ENCODE measurements around the gene UBAP2L.

DNA sequence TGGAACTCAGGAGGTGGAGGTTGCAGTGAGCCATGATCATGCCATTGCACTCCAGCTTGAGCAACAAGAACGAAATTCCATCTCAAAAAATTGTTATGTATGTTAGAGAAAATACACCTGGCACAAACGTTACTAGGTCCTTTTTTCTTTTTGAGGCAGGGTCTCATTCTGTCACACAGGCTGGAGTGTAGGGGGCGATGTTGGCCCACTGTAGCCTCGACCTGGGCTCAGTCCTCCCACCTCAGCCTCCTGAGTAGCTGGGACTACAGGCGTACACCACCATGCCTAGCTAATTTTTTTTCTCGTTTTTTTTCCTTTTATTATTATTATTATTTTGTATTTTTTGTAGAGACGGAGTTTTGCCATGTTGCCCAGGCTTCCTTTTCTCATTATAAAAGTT is 56.0 kb downstream of the UBAP2L start:
- TF ChIP-seq, protein P1, sequence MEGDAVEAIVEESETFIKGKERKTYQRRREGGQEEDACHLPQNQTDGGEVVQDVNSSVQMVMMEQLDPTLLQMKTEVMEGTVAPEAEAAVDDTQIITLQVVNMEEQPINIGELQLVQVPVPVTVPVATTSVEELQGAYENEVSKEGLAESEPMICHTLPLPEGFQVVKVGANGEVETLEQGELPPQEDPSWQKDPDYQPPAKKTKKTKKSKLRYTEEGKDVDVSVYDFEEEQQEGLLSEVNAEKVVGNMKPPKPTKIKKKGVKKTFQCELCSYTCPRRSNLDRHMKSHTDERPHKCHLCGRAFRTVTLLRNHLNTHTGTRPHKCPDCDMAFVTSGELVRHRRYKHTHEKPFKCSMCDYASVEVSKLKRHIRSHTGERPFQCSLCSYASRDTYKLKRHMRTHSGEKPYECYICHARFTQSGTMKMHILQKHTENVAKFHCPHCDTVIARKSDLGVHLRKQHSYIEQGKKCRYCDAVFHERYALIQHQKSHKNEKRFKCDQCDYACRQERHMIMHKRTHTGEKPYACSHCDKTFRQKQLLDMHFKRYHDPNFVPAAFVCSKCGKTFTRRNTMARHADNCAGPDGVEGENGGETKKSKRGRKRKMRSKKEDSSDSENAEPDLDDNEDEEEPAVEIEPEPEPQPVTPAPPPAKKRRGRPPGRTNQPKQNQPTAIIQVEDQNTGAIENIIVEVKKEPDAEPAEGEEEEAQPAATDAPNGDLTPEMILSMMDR (optimal IDR thresholded peaks at IDR 0.05 in 1 of 3, IDR thresholded peaks at IDR 0.05 in 1 of 3, conservative IDR thresholded peaks at IDR 0.05 in 1 of 3; ENCODE audit: extremely low read depth in 1 of 3, insufficient read depth in 2 of 3, low read length in 3 of 3): peak in 2 of 3 experiments; percentile 23 to 35
- TF ChIP-seq EZH2 (IDR thresholded peaks at IDR 0.05; ENCODE audit: low read length): no peak

All from keratinocyte (primary cell).